ENCODE data around the gene EBF4.

EBF4 gene

DNA sequence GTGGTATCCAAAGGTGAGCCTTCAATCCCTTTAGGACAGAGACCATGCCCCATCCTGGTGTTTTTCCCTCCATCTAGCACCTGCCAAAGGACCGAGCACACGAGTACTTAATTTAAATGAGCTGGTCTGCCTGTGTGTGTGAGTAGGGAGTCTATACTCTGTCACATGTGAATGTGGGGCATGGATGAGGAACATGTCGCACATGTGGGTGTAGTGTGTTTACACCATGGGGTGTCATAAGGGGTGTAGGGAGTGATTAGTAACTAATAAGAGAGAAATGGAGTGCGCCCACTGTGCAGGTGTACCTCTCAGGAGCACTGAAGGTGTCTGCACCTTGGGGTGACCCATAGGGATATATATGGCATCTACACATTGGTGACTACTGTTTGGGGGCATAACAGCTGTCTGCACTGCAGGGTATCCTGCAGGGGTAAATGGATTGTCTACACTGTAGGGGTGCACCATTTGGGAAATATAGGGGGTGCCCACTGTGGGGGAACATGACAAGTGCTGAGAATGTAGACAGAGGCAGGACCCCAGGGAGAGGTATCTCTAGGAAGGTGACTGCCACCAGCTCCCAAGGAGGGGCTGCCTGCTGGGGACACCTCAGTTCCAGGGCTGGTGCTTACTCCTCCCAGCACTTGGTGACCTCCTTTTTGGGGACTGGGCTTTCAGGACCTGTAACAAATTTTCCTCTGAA is 53.5 kb downstream of the EBF4 start:
- no peak for DNase-seq

DNA sequence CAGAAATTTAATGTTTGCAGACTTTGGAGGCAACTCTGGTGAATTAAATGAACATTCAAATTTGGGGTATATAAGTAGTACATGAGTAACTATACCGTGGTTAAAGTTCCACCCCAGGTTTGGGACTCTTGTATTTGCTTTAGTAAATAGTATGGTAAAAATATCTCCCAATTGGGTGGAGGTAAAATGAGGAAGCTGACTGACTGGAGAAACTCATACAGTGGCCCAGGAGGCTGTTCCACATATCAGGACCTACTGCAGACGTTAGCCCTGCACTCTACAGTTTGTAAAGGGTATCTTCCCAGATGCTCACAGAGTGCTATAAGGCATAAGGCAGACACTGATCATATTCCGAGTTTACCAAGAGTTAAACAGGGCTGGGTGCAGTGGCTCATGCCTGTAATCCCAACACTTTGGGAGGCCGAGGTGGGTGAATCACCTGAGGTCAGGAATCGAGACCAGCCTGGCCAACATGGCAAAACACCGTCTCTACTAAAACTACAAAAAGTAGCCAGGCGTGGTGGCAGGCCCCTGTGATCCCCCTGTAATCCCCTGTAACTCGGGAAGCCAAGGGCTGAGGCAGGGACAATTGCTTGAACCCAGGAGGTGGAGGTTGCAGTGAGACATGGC is 54.2 kb downstream of the EBF4 start:
- DNase-seq, result no peak

DNA sequence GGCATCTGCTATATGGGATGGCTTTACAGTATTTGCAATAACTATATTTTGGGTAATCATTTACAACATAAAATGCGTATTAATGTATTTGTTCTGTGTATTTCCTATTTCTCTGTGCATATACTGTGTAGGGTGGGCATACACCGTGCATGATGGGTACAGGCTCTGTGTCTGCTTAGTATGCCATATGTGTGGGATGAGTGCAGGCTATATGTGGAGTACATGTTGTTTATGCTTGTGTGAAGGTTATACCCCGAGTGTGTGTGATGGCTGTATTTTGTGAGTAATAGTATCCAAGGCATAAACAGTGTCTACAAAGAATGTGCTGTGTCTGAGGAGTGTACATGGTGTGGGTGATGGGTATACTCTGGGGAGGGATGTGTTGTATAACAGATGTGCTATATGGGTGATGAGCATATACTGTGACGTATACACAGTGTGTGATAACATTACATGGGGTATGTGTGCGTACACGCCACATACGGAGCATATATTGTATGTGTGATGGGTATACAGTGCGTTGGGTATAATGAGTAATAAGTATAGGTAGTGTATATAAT is 55.2 kb downstream of the EBF4 start:
- no peak for DNase-seq

DNA sequence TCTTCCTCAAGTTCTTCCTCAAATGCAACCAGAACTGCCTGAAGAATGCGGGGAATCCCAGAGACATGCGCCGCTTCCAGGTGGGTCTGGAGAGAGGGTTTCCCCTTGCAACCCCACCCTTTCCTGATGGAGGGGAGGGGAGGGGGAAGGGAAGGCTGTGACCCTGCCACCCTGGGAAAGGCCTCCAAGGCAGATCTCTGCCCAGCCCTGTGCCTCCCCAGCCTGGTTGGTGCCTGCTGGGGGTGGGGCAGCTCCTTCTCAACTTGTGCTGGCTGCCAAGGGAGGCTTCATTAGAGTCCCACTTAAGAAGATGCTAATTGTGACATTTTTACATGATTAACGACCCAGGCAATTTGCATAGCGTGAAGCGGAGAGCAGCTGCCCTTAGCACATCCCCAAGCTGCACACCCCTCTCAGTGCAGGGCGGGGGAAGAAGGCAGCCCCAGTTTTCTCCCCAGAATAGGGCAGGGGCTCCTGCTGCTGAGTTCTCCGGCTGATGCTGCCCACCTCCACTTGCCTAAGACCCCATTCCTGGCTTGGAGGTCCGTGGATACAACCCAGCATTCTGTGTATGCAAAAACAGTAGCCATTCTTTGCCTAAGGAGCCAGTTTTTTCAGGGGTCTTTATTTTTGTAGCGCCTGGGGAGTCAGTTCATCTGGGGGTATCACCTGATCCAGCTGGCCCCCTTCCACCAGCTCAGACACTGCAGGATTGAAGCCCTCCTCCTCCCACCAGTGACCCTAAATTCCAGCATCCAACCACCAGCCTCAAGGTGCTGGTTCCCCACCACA is 56.2 kb downstream of the EBF4 start:
- DNase-seq, result no peak

DNA sequence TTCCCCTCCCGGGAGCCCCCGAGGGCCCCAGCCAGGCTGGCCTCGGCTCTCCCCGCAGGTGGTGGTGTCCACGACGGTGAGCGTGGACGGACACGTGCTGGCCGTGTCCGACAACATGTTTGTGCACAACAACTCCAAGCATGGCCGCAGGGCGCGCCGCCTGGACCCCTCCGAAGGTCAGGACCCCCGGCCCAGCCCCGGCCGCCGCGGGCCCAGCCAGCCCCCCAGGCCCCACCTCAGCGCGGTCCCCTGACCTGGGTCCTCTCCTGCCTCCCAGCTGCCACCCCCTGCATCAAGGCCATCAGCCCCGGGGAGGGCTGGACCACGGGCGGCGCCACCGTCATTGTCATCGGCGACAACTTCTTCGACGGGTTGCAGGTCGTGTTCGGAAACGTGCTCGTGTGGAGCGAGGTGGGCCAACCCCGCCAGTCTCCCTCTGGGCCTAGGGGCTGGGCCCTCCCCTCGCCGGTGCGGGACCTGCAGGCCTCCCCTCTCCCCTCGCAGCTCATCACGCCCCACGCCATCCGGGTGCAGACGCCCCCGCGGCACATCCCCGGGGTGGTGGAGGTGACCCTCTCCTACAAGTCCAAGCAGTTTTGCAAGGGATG is 56.9 kb downstream of the EBF4 start:
- DNase-seq, result no peak

DNA sequence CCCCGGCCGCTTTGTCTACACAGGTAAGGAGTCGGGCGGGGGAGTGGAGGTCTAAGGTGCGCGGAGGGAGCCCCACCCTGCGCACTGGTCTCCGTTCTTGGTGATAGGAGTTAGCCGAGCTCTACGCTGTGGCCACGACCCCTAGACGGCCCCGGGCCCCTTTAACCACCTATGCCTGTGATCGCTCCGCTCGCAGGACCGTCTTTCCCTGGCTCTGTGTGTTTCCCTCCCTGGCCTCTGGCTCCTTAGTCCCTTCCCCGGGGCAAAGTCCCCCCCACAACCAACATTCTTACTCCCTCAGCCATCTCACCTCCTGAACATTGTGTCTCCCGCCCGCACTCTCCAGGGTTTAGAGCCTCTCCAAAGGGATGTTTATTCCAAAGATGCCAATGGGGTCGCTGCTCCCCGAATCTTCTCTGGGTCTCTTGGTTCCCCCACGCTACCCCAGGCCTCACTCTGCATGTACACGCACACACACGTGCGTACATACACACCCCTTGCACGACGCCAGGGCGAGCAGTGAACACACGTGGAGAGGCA is 57.4 kb downstream of the EBF4 start:
- DNase-seq, result no peak

DNA sequence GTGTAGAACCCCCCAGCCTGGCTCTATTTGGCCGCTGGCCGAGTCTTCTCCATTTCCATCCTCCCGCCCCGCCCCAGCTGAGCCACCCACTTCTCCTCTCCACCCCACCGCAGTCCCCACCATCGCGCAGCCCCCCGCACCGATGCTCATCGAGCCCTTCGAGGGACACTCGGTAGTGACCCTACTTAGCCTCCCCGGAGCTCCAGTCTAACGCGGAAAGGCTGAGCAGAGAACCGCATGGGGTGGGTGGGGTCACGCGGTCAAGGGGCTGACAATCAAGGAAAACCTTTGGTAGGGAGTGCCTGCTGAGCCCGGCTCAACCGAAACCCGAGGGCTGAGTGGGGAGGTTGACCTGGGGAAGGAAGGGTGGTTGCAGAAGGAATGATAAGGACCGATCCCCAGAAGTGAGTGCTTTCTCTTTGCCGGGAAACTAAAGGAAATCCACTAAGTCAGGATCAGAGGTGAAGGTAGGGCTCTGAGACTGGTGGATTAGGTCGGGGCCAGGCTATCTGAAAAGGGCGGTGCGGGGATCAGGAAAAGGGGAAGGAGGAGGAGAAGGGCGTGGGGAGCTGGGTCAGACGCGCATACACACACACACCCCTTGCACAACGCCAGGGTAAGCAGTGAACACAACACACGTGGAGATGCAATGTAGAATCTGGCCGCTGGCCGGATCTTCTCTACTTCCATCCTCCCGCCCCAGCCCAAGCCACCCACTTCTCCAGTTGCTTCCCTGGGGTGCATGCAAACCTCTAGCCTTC is 58.1 kb downstream of the EBF4 start:
- no peak for DNase-seq

DNA sequence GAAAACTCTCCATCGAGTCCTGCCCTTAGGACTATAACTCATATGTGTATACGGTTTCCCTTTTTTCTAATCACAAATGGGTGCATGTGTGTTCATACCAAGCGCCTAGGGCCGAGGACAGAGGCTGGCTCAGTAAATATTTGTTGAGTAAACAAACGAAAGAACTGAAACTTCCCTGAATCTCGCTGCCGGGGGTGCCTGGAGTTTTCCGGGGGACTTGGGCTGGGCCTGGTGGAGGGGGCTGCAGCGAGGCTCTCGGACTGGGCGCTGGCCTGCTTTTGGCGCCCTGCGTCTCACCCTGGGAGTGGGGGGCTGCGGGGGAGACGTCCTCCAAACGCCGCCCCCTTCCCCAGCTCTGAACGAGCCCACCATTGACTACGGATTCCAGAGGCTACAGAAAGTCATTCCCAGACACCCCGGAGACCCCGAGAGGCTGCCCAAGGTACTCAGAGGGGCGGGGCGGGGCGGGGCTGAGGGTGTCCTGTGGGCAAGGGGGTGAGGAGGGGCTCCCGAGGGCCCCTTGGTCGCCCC is 58.8 kb downstream of the EBF4 start:
- DNase-seq, result no peak

DNA sequence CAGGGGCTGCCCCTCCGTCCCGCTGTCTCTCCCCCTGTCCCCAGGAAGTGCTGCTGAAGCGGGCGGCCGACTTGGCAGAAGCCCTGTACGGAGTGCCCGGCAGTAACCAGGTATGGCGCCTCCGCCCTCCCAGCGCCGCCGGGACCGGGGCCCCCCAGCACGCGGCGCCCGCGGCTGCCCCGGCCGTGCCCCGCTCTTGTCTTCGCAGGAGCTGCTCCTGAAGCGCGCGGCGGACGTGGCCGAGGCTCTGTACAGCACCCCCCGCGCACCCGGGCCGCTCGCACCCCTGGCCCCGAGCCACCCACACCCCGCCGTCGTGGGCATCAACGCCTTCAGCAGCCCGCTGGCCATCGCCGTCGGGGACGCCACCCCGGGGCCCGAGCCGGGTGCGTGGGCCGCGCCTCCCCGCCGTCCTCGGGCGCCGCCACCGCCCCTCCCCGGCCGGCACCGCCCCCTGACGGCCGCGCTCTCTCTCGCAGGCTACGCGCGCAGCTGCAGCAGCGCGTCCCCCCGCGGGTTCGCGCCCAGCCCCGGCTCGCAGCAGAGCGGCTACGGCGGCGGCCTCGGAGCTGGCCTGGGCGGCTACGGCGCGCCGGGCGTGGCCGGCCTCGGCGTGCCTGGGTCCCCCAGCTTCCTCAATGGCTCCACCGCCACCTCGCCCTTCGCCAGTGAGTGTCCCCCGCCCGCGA is 59.4 kb downstream of the EBF4 start:
- peak; percentile 73 for DNase-seq

DNA sequence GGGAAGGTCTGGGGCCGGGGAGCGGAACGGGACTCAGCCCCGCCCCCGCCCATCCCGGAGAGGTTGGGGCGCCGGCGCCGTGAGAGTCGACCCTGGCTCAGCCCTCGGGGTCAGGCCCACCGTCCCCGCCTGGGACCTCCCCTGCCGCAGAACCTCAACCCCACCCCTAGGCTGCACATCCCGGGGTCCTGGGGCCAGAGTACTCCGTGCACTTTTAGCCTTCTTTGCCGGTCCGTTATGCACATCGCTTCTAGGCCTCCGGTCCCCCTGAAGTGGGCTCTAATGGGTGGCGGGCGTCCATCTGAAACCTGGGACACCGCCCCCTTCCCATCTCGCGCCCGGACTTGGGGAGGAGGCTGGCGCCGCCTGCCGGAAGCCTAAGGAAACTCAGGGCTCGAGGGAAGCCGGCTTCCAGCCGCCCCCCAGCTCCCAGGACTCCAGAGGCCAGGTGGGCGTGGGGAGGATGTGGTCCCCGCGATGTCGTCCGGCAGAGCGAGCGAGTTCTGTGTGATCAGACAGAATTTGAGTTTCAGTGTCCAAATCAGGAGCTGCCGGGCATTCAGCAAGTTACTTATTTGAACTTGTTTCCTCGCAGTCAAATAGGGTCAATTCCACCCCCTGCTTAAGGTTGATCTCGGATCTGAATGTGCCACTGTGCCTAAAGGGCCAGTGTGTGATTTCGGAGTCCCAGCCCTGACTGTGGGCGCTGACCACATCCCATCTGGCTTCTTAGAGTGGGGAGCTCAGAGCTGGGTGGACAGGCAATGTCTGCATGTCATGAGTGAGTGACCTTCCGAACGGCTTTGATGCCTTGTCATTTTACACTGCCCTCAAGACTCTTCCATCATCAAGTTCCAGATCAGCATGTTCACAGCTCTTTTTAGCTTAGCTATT is 60.2 kb downstream of the EBF4 start:
- peak; percentile 44 for DNase-seq

DNA sequence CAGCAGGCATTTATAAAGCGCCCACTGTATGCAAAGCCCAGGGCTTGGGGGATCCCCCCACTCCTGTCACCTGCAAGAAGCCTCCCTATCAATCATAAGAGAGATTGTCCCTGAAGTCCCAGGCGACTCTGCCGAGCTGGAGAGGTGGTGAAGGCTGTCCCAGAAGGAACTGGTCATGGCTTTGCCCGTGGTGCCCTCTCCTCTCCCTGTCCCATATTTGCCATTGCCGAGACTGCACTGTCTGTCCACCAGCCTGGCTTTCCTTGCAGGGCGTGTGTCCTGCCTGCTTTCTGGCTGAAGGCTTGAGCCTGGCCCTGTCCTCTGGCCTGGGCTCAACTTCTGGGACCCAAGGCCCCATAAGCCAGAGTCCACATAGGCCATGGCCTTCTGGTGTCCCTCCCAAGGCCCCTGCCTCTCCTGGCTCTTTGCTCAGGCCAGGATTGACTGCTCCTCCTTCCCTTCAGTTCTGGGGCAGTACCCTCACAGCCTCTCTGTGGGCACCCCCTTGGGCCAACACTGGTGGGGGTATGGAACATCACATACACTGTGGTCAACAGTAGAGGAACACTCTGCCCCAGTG is 61.0 kb downstream of the EBF4 start:
- no peak for DNase-seq

DNA sequence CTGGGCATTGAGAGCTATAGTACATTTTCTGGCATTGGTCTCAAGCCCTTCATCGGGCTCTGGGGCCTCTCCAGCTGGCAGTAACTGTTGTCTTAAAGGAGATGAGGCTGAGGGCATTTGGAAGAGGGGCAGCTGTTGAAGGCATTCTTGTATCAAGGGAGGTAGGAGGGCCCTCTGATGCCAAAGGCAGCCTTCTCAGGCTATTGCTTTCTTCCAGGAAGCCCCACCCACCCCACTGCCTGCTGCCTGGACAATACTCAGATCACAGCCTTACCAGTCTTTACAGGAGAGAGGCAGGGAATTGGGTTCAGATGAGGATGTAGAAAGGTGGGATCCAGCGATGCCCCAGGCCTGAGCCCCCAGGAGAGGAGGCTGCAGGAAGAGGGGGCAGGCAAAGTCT is 61.8 kb downstream of the EBF4 start:
- no peak for DNase-seq

DNA sequence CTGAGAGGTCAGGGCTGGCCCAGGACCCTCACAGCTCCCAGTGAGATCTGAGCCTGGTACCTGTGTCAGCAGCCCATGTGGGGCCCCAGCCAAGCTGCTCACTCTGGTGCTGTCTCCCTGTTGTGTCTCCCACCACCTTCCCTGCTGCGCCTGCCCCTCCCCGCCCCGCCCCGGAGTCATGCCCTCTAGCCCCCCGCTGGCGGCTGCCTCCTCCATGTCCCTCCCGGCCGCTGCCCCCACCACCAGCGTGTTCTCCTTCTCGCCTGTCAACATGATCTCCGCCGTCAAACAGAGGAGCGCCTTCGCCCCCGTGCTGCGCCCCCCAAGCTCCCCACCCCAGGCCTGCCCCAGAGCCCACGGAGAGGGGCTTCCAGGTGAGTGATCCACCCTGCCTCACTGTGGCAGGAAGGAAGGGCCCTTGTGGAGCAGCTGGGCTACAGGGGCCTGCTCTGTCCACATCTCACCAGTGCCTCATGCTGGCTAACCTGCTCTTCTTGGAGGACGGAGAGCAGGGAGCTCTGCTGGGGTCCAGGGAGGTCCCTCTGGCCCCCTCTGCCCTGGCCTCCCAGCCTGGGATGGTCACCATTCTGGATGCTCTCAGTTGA is 63.0 kb downstream of the EBF4 start:
- DNase-seq, result no peak

DNA sequence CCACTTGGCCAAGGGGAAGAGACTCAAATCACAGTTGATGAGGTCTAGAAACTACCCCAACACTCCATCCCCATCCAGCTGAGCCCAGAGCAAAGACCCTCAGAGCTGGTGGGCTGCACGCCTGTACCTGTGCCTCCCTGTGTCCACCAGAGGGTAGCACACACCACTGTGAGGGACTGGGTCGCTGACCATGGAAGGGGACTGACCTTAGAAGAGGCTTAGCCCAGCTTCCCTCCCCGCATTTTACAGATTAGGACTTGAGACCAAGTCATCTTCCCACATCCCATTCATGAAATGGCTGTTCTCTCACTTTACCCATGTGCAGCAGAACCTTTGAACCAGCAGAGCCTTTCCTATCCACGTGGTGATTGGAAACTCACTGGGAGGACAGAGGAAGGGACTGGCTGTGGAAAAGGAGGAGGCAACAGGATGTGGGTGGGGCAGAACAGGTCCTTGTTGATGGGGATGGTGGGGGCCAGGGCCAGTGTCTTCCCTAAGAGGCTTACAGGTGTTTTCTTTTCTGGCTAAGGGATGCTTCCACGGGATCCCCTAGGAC is 63.6 kb downstream of the EBF4 start:
- no peak for DNase-seq

DNA sequence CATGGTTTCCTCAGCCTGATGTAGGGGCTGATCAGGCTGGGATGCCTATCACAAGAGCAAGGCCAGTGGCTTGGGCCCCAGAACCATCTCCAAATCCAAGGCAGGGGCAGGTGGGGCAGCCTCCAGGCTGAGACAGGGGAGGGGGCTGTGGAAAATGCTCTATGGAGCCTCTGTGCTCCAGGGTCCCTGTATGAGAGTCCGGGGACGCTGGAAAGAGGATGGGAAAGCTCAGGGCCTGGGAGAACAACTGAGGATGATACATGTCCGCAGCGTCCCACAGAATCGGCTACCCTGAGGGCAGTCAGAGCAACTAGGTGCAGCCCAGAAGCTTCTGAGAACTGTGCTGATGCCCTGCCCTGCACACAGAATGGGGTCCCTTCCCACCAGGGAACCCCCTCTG is 64.4 kb downstream of the EBF4 start:
- no peak for DNase-seq

DNA sequence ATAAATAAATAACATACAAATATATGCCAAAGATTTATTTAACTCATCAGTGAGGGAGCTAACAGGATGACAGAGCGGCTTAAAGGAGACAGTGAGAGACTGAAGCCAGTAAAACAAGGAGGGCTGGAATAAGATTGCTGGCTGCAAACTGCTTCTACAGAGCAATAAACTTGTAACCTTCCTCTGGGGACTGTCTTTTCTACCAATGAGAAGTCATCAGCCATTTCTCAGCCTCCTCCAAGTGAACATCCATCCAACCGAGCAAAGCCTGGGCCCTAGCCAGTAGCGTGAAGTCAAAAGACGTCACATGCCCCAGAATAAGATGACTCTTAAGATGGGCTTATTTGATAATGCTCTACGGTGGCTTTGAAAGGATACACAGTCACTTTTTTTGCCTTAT is 65.4 kb downstream of the EBF4 start:
- DNase-seq, result no peak

DNA sequence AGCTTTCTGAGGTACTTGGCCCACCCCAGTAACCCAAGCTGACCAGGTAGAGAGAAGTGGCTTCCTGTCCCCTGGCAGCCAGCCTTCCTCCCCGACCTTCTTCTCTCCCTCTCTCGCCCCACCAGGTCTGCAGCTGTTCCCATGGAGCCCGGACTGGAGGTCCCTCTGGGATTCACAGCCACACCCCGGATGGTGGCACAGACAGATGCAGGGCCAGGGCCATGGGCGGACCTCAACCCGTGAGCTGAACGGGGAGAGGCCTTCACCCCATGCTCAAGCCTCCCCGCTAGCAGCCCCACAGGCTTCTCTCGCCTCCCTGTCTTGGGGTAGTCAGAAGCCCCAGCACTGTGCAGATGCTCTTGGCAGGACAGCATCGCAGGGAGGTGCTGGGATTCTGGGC is 66.6 kb downstream of the EBF4 start:
- no peak for DNase-seq

DNA sequence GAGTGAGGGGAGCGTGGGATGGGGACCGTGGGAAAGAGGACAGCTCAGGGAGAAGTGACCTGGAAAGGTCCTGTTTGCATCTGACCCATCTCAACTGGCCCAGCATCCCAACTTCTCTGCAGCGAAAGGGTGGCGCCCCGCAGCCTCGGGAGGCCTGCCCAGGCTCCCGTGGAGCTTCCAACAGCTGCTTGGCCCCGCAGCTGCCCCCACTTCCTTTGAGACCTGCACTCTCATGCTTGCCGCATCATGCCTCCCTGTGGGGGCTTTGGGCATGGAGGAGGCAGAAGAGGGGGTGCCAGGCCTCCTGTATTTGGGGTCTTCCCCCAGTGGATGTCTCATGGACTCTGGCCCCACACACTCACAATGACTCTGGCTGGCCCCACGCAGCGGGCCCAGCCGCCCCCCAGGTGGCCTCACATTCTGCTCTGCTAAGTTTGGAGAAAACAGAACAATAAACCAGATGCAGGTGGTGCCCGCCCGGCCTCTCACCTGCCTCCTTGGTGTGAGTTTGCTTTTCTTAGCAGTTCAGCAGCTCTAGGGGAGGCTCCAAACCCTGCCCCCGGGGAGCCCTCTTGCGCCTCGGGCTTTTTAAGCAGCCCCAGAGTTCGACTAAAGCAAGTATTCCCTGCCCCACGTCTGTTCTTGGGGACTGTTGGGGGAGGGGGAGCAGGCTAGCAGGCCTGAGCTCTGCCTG is 67.2 kb downstream of the EBF4 start:
- DNase-seq, result no peak
